ENCODE data around the gene B4GALT5.

DNA sequence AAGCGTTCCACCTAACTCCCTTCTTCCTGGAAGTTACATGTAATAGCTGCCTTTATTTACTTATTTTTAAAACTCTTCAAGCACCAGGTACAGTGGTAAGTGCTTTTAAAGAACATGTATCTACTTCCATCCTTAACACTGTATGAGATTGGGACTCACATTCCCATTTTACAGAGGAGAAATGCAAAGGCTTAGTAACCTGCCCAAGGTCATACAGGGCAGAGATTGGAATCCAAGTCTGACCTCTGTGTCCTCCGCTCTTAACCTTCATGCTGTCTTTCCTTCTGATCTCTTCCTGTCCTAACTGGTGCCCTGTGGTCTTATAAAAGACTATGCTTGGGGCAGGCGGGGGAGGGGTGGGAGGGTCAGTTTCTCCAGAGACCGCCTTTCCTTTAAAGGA lies 1.6 kb downstream of the B4GALT5 start:
- no peak for TF ChIP-seq EZH2phosphoT487 (IDR thresholded peaks at IDR 0.05; ENCODE audit: borderline replicate concordance)
- TF ChIP-seq, protein P1, sequence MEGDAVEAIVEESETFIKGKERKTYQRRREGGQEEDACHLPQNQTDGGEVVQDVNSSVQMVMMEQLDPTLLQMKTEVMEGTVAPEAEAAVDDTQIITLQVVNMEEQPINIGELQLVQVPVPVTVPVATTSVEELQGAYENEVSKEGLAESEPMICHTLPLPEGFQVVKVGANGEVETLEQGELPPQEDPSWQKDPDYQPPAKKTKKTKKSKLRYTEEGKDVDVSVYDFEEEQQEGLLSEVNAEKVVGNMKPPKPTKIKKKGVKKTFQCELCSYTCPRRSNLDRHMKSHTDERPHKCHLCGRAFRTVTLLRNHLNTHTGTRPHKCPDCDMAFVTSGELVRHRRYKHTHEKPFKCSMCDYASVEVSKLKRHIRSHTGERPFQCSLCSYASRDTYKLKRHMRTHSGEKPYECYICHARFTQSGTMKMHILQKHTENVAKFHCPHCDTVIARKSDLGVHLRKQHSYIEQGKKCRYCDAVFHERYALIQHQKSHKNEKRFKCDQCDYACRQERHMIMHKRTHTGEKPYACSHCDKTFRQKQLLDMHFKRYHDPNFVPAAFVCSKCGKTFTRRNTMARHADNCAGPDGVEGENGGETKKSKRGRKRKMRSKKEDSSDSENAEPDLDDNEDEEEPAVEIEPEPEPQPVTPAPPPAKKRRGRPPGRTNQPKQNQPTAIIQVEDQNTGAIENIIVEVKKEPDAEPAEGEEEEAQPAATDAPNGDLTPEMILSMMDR (conservative IDR thresholded peaks at IDR 0.05; ENCODE audit: low read length), result no peak

Data from Loucy (cell line).